Activated CD8-positive, alpha-beta memory T cell treated with anti-CD3 and anti-CD28 coated beads for 36 hours (primary cell): ENCODE results near the gene BPIFB4. TPM values are rescaled to one million over a fixed set of nuclear protein-coding genes. Genes with fewer than 3 reads are reported as not detected.

Source experiments
- CTCF ChIA-PET: fragments of 350-600 bp; sonication (Branson Sonifier 250); formaldehyde crosslinking; loops from one replicate; lab custom pipeline; 2021; ENCODE audit warnings: antibody characterized with exemption; lab: Charles Lee
- POLR2A ChIA-PET: fragments of 350-600 bp; sonication (Branson Sonifier 250); formaldehyde crosslinking; loops from one replicate; lab custom pipeline; 2021; ENCODE audit warnings: antibody characterized with exemption; lab: Charles Lee
- total RNA-seq, 2 experiments: library from RNA; stranded (reverse); gene quantifications; one replicate each; pipeline ENCODE4 v1.2.3, GENCODE V29; 2021

BPIFB4 gene
- total RNA-seq, 2 experiments from 2014 or later = not detected

GRCh38 chr20:33139467-33139866 lies 60.0 kb downstream of the BPIFB4 start:
- ChIA-PET POLR2A (no interaction called here), CTCF (no interaction called here)

GRCh38 chr20:33145521-33145920 lies 66.1 kb downstream of the BPIFB4 start:
- CTCF ChIA-PET = no interaction called here
- POLR2A ChIA-PET = no interaction called here

- POLR2A ChIA-PET = no interaction called here
- CTCF ChIA-PET = interaction anchor here (0.6 kb wide), 1 partner anchor 68 kb away, joined by 3 read pairs; no protein-coding TSS in a partner anchor
Measured at GRCh38 chr20:33147299-33147698, 67.9 kb downstream of the BPIFB4 start.

- POLR2A ChIA-PET = no interaction called here
- CTCF ChIA-PET = no interaction called here
Measured at GRCh38 chr20:33148040-33148439, 68.6 kb downstream of the BPIFB4 start.

GRCh38 chr20:33154252-33154651 lies 74.8 kb downstream of the BPIFB4 start:
- POLR2A ChIA-PET = no interaction called here
- CTCF ChIA-PET = no interaction called here

- CTCF ChIA-PET = no interaction called here
- POLR2A ChIA-PET = no interaction called here
Measured at GRCh38 chr20:33158637-33159385, 79.4 kb downstream of the BPIFB4 start.

GRCh38 chr20:33159713-33160112 lies 80.3 kb downstream of the BPIFB4 start:
- ChIA-PET CTCF (no interaction called here), POLR2A (no interaction called here)

- ChIA-PET POLR2A (no interaction called here), CTCF (no interaction called here)
Measured at GRCh38 chr20:33160681-33161080, 81.2 kb downstream of the BPIFB4 start.

Other genes with a start within 250 kb of the BPIFB4 start
- under 1 TPM; 0.21 to 0.94 TPM for gene EFCAB8, start 220.7 kb upstream of the BPIFB4 start, total RNA-seq
- not detected for gene SUN5, start 75.2 kb upstream of the BPIFB4 start, total RNA-seq
- gene BPIFB2, start 71.9 kb upstream of the BPIFB4 start, total RNA-seq = not detected
- not detected for gene BPIFB6, start 48.0 kb upstream of the BPIFB4 start, total RNA-seq
- gene BPIFB3, start 25.7 kb upstream of the BPIFB4 start, total RNA-seq = not detected
- not detected for gene BPIFA2, start 88.5 kb downstream of the BPIFB4 start, total RNA-seq
- gene BPIFA3, start 137.7 kb downstream of the BPIFB4 start, total RNA-seq = not detected
- not detected for gene BPIFA1, start 156.4 kb downstream of the BPIFB4 start, total RNA-seq
- not detected for gene BPIFB1, start 203.6 kb downstream of the BPIFB4 start, total RNA-seq